ENCODE data around the gene SLC15A1. TPM values are rescaled to one million over a fixed set of nuclear protein-coding genes. Genes with fewer than 3 reads are reported as not detected.

The SLC15A1 gene
- total RNA-seq, 1 experiment from 2014 or later, result not detected

DNA sequence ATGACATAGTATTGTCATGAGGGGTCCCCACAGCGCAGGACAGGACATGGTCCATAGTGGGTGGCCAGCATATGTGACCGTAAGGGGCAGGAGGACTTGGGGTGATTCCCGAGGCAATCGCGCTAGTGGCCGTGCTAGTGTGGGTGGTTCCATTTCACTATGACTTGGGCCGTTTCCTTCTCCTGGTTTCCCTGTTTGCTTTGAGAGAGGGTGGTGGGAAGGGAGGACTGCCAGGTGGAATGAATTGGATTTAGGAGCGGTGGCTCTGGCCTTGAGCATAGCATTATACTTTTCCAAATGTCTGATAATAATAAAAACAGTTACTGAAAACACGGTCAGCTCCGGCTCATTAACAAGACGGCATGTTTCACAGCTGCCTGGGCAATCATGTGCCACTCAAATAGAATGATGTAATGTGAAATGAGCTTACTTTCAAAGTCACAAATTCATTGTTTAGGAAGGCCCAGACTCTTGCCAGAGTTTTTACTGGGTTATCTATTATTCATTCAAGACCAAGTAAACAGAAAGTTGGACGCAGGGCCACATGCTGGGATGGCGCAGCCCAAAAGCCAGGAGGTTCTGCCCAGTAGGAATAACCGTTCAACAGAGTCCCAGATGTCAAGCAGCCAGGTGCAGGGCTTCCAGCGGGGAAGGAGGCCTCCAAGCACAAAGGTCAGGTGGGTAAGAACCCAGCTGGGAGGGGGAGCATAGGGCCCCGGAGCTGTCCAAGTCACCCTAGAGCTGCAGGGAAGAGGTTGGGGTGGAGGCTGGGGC is 19.6 kb upstream of the SLC15A1 start:
- no peaks in the 10 kb centered on the region for H3K4me1 ChIP-seq (ENCODE audit: low read length)
- H3K9me3 ChIP-seq (ENCODE audit: low read length), result no peaks in the 10 kb centered on the region
- DNase-seq, result no peak
- H3K27me3 ChIP-seq (ENCODE audit: low read length), result no peaks in the 10 kb centered on the region
- H3K9ac ChIP-seq (ENCODE audit: low read length), result no peak overlapping the region
- no peaks in the 10 kb centered on the region for H3K9me2 ChIP-seq (replicated peaks; ENCODE audit: insufficient read depth, low read length)
- no peak overlapping the region for H3K4me3 ChIP-seq (ENCODE audit: low read length)
- H3K27ac ChIP-seq (ENCODE audit: low read length), result no peak overlapping the region
- H3K4me2 ChIP-seq (ENCODE audit: low read depth, low read length, poor library complexity, severe bottlenecking), result no peak overlapping the region
- H2AFZ ChIP-seq (ENCODE audit: low read length), result no peak overlapping the region
- no peaks in the 10 kb centered on the region for H4K20me1 ChIP-seq (ENCODE audit: insufficient read depth, low read depth, low read length)
- H3K36me3 ChIP-seq (ENCODE audit: insufficient read depth, low read length), result no peaks in the 10 kb centered on the region
- H3K79me2 ChIP-seq (ENCODE audit: low read length), result no peaks in the 10 kb centered on the region

DNA sequence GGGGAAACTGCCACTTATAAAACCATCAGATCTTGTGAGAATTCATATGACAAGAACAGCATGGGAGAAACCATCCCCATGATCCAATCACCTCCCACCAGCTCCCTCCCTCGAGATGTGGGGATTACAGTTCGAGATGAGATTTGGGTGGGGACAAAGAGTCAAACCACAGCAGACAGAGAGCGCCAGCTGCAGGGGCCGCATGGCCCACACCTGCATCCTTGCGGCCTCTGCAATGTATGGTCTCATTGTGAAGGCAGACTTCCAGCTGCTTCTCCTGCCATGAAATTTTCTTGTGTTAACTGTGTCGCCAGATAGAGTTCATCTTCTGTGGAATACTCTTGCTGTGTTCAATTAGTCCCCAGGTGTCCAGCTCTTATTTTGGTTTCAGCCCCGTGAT is 17.3 kb upstream of the SLC15A1 start:
- no peak overlapping the region for H2AFZ ChIP-seq (ENCODE audit: low read length)
- no peak overlapping the region for H3K4me3 ChIP-seq (ENCODE audit: low read length)
- no peak overlapping the region for H3K27ac ChIP-seq (ENCODE audit: low read length)
- H3K9me2 ChIP-seq (replicated peaks; ENCODE audit: insufficient read depth, low read length), result no peaks in the 10 kb centered on the region
- H3K9ac ChIP-seq (ENCODE audit: low read length), result no peak overlapping the region
- H3K27me3 ChIP-seq (ENCODE audit: low read length), result no peaks in the 10 kb centered on the region
- no peaks in the 10 kb centered on the region for H3K9me3 ChIP-seq (ENCODE audit: low read length)
- H3K4me1 ChIP-seq (ENCODE audit: low read length), result no peaks in the 10 kb centered on the region
- H3K79me2 ChIP-seq (ENCODE audit: low read length), result no peaks in the 10 kb centered on the region
- no peak overlapping the region for H3K4me2 ChIP-seq (ENCODE audit: low read depth, low read length, poor library complexity, severe bottlenecking)
- no peak for DNase-seq
- no peaks in the 10 kb centered on the region for H3K36me3 ChIP-seq (ENCODE audit: insufficient read depth, low read length)
- no peaks in the 10 kb centered on the region for H4K20me1 ChIP-seq (ENCODE audit: insufficient read depth, low read depth, low read length)

DNA sequence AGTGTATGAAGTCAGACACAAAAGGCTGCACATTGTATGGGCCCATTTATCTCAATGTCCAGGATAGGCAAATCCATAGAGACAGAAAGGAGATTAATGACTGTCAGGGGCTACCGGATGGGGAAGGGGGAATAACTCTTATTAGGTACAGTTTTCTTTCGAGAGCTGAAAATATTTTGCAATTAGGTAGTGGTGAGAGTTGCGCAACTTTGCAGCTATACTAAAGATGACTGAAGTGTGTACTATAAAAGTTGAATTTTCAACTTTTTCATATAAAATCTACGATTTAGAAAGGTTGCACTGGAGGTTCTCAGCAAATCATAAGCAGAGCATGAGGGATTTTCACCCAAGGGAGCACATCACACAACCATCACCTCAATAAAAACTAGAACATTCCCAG is 16.1 kb upstream of the SLC15A1 start:
- Histone ChIP-seq H3K27me3 (ENCODE audit: low read length) (no peaks in the 10 kb centered on the region), H3K79me2 (ENCODE audit: low read length) (no peaks in the 10 kb centered on the region), H3K9ac (ENCODE audit: low read length) (no peak overlapping the region), H3K4me1 (ENCODE audit: low read length) (no peaks in the 10 kb centered on the region), H3K27ac (ENCODE audit: low read length) (no peak overlapping the region), H3K36me3 (ENCODE audit: insufficient read depth, low read length) (no peaks in the 10 kb centered on the region), H2AFZ (ENCODE audit: low read length) (no peak overlapping the region), H3K9me2 (replicated peaks; ENCODE audit: insufficient read depth, low read length) (no peaks in the 10 kb centered on the region), H4K20me1 (ENCODE audit: insufficient read depth, low read depth, low read length) (no peaks in the 10 kb centered on the region), H3K4me2 (ENCODE audit: low read depth, low read length, poor library complexity, severe bottlenecking) (no peak overlapping the region), H3K9me3 (ENCODE audit: low read length) (no peaks in the 10 kb centered on the region), H3K4me3 (ENCODE audit: low read length) (no peak overlapping the region)
- no peak for DNase-seq

DNA sequence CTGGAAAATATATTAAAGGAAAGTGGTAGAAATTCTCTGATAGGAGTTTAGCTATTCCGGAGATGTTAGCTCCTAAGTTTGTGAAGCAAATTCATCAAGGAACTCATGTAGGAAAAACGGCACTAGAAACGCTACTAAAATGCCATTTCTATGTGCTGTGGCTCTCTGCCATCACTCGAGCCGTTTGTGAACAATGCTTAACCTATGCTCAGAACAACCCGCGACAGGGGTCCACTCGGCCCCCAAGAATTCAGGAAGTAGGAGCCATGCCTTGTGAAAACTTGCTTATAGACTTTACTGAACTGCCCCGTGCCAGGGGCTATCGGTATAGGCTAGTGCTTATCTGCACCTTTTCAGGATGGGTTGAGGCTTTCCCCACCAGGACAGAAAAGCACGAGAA is 14.2 kb upstream of the SLC15A1 start:
- no peak overlapping the region for H3K4me2 ChIP-seq (ENCODE audit: low read depth, low read length, poor library complexity, severe bottlenecking)
- no peaks in the 10 kb centered on the region for H3K27me3 ChIP-seq (ENCODE audit: low read length)
- no peaks in the 10 kb centered on the region for H3K9me2 ChIP-seq (replicated peaks; ENCODE audit: insufficient read depth, low read length)
- H3K4me1 ChIP-seq (ENCODE audit: low read length), result no peaks in the 10 kb centered on the region
- no peak for DNase-seq
- no peaks in the 10 kb centered on the region for H3K79me2 ChIP-seq (ENCODE audit: low read length)
- no peak overlapping the region for H3K27ac ChIP-seq (ENCODE audit: low read length)
- H3K4me3 ChIP-seq (ENCODE audit: low read length), result no peak overlapping the region
- H2AFZ ChIP-seq (ENCODE audit: low read length), result no peak overlapping the region
- no peaks in the 10 kb centered on the region for H3K9me3 ChIP-seq (ENCODE audit: low read length)
- H3K36me3 ChIP-seq (ENCODE audit: insufficient read depth, low read length), result no peaks in the 10 kb centered on the region
- H4K20me1 ChIP-seq (ENCODE audit: insufficient read depth, low read depth, low read length), result no peaks in the 10 kb centered on the region
- H3K9ac ChIP-seq (ENCODE audit: low read length), result no peak overlapping the region

DNA sequence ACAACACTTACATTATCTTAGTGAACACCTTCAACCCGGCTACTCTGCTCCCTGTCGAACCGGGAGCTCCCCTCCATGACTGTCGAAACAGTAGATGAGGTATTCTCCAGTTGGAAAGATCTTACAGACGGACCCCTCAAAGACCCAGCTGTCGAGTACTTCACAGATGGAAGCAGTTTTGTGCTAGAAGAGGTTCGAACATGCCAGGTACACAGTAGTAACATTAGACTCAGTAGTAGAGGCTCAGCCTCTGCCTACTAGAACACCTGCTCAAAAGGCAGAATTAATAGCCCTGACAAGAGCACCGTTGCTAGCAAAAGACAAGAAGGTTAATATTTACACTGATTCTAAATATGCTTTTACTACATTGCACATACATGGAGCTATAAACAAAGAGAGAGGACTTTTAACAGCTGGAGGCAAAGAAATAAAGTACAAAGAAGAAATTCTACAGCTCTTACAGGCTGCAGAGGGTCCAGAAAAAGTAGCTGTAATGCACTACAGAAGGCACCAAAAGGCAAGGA is 13.6 kb upstream of the SLC15A1 start:
- H3K4me1 ChIP-seq (ENCODE audit: low read length), result no peaks in the 10 kb centered on the region

DNA sequence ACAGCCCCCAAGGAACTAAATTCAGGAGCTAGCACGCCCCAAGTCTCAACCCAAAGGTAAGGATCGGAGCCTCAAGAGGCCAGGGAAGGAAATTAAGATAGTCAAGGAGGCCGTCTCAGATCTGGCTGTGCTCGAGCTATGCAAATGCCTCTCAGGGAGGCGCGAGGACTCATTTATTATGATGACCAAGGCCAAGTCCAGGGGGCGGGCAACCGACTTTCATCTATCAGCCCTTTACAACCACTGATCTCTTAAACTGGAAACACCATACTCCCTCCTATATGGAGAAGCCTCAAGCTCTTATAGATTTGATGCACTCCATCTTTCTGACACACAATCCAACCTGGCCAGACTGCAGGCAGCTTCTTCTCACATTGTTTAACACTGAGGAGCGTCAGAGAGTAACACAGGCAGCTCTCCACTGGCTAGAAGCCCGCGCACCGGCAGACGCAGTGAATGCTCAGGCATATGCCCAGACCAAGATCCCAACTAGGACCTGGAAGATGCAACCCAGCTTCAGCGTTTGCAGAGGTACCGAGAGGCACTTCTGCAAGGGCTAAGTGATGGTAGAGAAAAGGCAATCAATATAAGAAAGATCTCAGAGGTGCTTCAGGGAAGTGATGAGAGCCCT is 9.6 kb upstream of the SLC15A1 start:
- Histone ChIP-seq H3K4me1 (ENCODE audit: low read length) (no peaks in the 10 kb centered on the region), H2AFZ (ENCODE audit: low read length) (no peak overlapping the region), H4K20me1 (ENCODE audit: insufficient read depth, low read depth, low read length) (no peaks in the 10 kb centered on the region), H3K9ac (ENCODE audit: low read length) (no peak overlapping the region), H3K27ac (ENCODE audit: low read length) (no peak overlapping the region), H3K79me2 (ENCODE audit: low read length) (no peaks in the 10 kb centered on the region), H3K9me2 (replicated peaks; ENCODE audit: insufficient read depth, low read length) (no peaks in the 10 kb centered on the region), H3K4me2 (ENCODE audit: low read depth, low read length, poor library complexity, severe bottlenecking) (peak overlapping the region; percentile 15), H3K27me3 (ENCODE audit: low read length) (no peaks in the 10 kb centered on the region), H3K36me3 (ENCODE audit: insufficient read depth, low read length) (no peaks in the 10 kb centered on the region), H3K4me3 (ENCODE audit: low read length) (no peak overlapping the region), H3K9me3 (ENCODE audit: low read length) (no peaks in the 10 kb centered on the region)
- no peak for DNase-seq

More for the DNA sequence above, 13.6 kb upstream of the SLC15A1 start:
- Histone ChIP-seq H3K4me2 (ENCODE audit: low read depth, low read length, poor library complexity, severe bottlenecking) (no peak overlapping the region), H3K4me3 (ENCODE audit: low read length) (no peak overlapping the region), H3K27me3 (ENCODE audit: low read length) (no peaks in the 10 kb centered on the region), H3K79me2 (ENCODE audit: low read length) (no peaks in the 10 kb centered on the region), H4K20me1 (ENCODE audit: insufficient read depth, low read depth, low read length) (no peaks in the 10 kb centered on the region), H3K27ac (ENCODE audit: low read length) (no peak overlapping the region), H3K9me2 (replicated peaks; ENCODE audit: insufficient read depth, low read length) (no peaks in the 10 kb centered on the region), H3K36me3 (ENCODE audit: insufficient read depth, low read length) (no peaks in the 10 kb centered on the region), H3K9me3 (ENCODE audit: low read length) (no peaks in the 10 kb centered on the region), H3K9ac (ENCODE audit: low read length) (no peak overlapping the region), H2AFZ (ENCODE audit: low read length) (no peak overlapping the region)
- DNase-seq, result no peak

DNA sequence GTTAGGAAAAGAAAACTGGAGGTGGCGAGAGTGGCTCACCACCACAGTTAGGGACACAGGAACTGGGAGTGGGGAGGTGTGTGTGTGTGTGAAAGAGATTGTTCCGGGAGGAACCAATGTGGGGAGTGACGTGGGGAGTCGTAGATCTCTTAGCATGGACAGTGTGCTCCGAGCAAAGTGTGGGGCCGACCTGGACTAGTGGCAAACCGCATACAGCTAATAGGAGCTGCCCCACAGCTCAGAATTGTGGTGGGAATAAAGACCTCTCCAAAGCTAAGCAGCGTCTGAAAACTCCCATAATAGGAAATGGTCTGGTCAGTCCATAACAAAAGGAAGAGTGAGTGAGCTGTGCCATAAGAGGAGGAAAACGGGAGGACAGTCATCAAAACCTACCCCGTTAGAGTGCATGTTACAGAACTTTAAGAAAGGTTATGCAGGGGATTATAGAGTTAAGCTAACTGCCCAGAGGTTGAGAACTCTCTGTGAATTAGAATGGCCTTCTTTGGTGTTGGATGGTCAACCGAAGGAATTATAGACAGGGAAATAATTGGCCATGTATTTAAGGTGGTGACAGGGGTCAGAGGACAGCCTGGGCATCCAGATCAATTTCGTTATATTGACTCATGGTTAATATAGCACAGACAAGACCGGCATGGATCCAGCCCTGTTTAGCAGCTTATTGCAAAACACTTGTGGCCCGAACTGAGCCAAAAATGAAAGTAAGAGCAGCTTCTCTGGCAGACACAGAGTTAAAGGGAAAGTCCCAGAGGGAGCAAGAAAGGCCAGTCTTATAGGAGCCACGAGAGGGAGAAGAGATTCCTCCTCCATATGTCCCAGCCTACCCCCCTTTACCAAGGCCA is 8.9 kb upstream of the SLC15A1 start:
- Histone ChIP-seq H3K4me2 (ENCODE audit: low read depth, low read length, poor library complexity, severe bottlenecking) (peak overlapping the region; percentile 15), H4K20me1 (ENCODE audit: insufficient read depth, low read depth, low read length) (no peaks in the 10 kb centered on the region), H3K27ac (ENCODE audit: low read length) (no peak overlapping the region), H2AFZ (ENCODE audit: low read length) (no peak overlapping the region), H3K9ac (ENCODE audit: low read length) (no peak overlapping the region), H3K4me3 (ENCODE audit: low read length) (no peak overlapping the region), H3K4me1 (ENCODE audit: low read length) (no peaks in the 10 kb centered on the region), H3K27me3 (ENCODE audit: low read length) (no peaks in the 10 kb centered on the region), H3K79me2 (ENCODE audit: low read length) (no peaks in the 10 kb centered on the region), H3K36me3 (ENCODE audit: insufficient read depth, low read length) (no peaks in the 10 kb centered on the region), H3K9me3 (ENCODE audit: low read length) (no peaks in the 10 kb centered on the region), H3K9me2 (replicated peaks; ENCODE audit: insufficient read depth, low read length) (no peaks in the 10 kb centered on the region)
- no peak for DNase-seq

DNA sequence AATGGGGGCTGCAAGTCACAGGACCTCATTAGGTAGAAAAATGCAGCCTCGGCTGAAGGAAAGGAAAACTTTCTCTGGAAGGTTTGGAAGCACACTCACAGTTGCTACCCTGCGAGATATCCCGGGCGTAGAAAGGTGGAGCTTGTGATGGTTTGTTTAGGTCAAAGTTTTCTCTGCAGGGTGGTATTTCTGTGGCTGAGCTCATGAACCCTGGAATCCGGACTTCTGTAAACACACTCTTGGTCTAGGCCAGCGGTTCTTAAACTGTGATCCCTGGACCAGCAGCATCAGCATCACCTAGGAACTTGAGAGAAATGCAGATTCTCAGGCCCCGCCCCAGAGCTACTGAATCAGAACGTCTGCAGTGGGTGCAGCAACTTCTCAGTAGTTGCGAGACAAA is 3.3 kb upstream of the SLC15A1 start:
- H3K4me2 ChIP-seq (ENCODE audit: low read depth, low read length, poor library complexity, severe bottlenecking), result no peak overlapping the region
- H3K9me3 ChIP-seq (ENCODE audit: low read length), result no peaks in the 10 kb centered on the region
- no peaks in the 10 kb centered on the region for H3K27me3 ChIP-seq (ENCODE audit: low read length)
- no peaks in the 10 kb centered on the region for H4K20me1 ChIP-seq (ENCODE audit: insufficient read depth, low read depth, low read length)
- no peak overlapping the region for H2AFZ ChIP-seq (ENCODE audit: low read length)
- no peak overlapping the region for H3K4me3 ChIP-seq (ENCODE audit: low read length)
- no peaks in the 10 kb centered on the region for H3K9me2 ChIP-seq (replicated peaks; ENCODE audit: insufficient read depth, low read length)
- DNase-seq, result no peak
- no peaks in the 10 kb centered on the region for H3K4me1 ChIP-seq (ENCODE audit: low read length)
- no peak overlapping the region for H3K27ac ChIP-seq (ENCODE audit: low read length)
- no peaks in the 10 kb centered on the region for H3K79me2 ChIP-seq (ENCODE audit: low read length)
- H3K36me3 ChIP-seq (ENCODE audit: insufficient read depth, low read length), result no peaks in the 10 kb centered on the region
- no peak overlapping the region for H3K9ac ChIP-seq (ENCODE audit: low read length)

All from Karpas-422 (cell line).